Measurements from ENCODE around the gene PJA2.

The PJA2 gene

DNA sequence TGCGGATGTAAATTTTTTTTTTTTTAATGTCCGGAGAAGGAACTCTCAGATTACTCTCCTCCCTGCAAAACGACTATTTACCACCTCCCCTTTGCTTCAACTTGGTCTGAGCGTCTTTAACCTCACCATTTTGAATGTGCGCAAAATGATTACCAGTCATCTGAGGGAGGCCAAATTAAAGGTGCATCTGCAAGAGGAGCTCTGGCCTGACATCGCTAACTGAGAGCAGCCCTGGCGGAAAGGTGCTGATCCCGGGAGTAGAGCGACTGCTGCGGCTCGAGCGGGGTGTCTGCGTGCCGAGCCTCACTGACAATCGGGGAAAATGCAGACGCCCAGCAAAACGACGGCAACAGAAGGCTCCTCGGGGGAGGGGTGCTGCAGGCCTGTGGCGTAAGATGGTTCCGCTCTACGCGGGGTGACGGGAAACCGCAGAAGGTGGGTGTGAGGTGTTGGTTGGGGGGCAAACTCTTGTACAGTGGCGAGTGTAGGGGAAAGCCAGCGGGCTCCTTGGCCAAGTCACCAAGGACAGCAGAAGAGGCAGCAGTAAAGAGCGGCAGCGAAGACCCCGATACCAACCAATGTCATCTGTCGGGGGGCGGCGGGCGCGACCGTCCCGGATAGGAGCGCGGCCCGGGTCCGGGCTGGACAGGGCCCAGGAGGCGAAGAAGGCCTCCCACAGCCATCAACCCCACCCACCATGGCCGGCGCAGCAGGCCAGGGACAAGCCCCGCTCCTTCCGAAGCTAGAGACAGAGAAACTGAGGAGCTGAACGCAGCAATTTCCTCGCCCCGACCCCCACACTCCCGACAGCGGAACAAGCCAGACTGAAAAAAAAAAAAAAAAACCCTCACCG lies 557 bp downstream of the PJA2 start:
- DNase-seq: peak; percentile 88

GRCh38 chr5:109407913-109408312 lies 1.9 kb downstream of the PJA2 start:
- DNase-seq: no peak

DNA sequence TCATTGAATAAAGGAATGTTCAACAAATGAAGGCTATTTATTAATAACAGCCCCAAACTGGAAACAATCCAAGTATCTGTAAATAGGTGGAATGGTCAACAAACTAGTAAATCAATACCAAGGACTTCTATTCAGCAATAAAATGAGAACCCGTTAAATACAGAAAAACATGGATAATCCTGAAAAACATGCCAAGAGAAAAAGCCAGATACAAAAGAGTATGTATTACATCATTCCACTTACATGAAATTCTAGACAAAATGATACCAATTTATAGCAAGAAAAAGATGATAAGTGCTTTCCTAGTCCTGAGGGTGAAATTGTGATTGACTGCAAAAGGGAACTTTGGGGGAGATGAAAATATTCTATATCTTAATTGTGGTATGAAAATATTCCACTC lies 3.1 kb downstream of the PJA2 start:
- DNase-seq: no peak

DNA sequence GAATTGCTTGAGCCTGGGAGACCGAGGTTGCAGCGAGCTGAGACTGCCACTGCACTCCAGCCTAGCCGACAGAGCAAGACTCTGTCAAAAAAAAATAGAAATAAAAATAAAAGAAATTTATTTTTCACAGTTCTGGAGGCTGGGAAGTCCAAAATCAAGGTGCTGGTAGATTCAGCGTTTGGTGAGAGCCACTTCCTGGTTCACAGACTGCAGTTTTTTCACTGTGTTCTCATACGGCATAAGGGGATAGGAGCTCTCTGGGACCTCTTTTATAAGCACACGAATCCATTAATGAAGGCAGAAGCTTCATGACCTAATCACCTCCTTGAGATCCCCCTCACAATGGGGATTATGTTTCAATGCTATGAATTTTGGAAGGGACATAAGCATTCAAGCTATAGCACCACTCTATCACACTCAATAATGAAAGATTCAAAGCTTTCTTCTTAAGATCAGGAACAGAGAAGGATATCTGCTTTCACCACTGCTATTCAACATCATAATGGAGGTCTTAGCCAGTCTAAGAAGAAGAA lies 5.3 kb downstream of the PJA2 start:
- DNase-seq: no peak

DNA sequence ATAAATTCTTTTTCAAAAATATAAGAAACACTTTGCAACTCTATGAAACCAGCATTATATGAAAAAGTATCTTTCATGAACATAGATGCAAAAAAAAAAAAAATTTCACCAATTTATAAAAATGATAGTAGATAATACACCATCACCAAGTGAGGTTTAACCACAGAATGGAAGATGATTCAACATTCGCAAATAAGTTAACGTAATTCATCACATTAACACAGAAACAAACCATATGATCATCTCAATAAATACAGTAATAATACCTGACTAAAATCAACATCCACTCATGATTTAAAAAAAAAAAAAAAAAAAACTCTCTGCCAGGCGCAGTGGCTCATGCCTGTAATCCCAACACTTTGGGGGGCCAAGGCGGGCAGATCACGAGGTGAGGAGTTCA lies 6.3 kb downstream of the PJA2 start:
- no peak for DNase-seq

- no peak for DNase-seq
Observed at GRCh38 chr5:109399092-109399759, 10.5 kb downstream of the PJA2 start.

DNA sequence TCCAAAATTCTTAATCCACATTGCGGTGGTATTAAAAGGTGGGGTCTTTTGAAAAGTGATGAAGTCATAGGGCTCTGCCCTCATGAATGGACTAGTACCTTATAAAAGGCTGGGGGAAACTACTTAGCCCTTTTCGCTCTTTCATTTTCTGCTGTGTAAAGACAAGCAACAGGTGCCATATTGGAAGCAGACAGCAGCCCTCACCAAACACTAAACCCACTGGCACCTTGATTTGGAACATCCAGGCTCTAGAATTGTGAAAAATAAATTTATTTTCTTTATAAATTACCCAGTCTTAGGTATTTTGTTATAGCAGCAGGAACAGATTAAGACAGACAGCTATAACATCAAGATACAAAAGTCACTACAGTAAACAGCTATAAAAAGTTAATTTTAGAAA lies 12.8 kb downstream of the PJA2 start:
- no peak for DNase-seq

DNA sequence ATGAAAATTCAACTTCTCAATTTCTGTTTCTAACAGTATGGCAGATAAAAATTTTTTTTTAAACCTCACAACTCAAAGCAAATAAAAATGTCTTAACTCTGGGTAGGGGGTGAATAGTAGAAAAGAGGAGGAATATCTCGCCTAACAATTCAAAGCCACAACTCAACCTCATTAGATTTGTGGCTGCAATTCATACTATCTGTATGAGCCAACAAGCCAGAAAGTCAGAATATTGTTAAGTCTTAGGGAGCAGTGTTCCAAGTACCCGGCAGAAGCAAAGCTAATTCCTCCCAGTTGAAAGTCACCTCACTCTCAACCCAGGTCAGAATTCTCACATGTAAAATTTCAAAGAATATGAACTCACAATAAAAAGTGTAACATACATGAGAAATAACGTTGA lies 15.0 kb downstream of the PJA2 start:
- no peak for DNase-seq

GRCh38 chr5:109390188-109390587 lies 19.6 kb downstream of the PJA2 start:
- DNase-seq: no peak

DNA sequence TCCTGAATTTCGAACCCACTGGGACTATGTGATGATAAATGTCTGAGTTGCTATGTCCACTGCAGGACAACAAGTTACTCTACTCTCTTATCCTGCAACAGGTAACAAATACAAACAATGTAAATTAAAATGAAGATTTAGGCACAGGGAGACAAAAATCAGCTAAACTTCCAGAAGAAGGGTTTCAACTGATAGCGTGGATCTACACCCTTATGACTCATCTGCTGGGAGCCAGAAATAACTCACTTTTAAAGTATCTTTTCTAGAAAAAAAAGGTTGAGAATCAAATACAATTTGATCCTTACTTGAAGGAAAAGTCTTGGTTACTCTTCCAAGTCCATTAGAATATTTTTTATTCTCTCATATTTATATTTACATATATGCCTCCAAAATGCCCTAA lies 21.4 kb downstream of the PJA2 start:
- no peak for DNase-seq

DNA sequence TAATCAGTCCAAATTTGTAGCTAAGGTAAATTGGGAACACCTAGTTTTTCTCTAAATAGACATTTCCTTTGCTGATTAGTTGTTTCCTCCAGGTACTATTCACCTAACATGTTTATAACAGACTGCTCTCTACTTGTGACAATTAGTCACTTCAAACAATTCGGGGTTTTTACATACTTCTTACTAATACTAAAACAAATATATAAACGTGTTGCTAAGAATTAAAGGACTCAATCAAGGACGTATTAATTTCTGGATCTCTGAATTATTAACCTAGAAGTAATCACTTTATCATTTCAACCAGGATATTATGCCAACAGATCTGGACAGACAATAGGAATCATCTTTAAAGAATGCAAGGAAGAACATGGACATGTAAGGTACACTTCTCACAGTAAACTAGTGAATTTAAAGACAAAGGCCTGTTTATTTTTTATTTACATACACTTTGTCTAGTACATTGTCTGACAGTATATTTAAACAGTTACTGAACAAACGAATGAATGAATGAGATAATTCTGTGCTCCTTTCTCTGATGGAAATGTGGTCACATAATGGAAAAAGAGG lies 22.3 kb downstream of the PJA2 start:
- DNase-seq: no peak

GRCh38 chr5:109378095-109378494 lies 31.7 kb downstream of the PJA2 start:
- DNase-seq: no peak

- no peak for DNase-seq
Observed at GRCh38 chr5:109374625-109375024, 35.1 kb downstream of the PJA2 start.

GRCh38 chr5:109373932-109374331 lies 35.8 kb downstream of the PJA2 start:
- DNase-seq: no peak

DNA sequence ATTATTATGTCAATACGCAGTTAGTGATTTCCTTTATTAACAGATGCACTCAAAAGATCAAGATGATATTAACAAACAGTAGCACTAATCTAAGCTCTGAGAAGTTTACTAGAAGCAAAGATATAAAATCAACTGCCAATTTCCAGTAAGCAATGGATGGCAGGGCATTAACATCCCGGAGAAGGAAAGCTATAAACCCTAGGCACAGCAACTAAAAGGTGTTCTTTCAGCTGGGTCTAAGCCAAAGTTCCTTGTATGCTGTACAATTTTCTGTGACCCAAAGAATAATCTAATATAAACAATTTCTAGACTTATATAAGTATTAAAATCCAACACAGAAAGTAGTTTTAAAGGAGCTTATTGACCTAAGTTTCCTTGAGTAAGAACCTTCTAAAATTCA lies 39.4 kb downstream of the PJA2 start:
- no peak for DNase-seq

DNA sequence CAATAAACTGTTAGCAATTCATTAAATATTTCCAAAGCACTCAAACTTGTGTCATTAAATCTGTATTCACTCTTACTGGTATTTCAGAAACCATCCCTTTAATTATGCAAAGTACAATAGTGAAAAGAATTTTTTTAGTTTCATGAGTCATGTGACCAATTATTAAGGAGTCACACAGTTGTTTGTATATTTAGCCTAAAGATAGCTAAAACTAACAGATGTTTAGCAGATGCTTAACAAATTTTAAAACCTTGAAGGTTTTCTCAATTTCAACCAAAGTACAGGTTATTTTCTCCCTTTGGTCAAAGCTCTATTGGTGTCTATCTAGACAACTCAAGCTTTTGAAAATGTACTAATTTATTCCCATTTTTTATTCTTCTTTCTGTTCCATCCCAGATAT lies 44.1 kb downstream of the PJA2 start:
- DNase-seq: no peak

- DNase-seq: no peak
Observed at GRCh38 chr5:109364977-109365376, 44.8 kb downstream of the PJA2 start.

DNA sequence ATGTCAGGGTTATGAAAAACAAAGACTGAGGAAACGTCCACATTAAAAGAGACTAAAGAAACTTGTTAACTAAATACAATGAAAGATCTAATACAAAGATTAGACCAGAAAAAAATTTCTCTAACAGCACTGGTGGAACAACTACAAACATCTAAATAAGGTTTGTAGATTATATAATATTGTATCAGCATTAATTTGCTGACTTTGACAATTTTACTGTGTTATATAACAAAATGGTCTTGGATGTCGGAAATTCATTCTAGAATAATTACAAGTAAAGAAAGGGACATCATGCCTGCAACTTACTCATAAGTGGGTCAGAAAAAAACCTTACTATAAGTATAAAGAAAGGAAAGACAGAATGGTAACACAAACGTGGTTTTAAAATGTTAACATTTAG lies 50.1 kb downstream of the PJA2 start:
- DNase-seq: no peak

GRCh38 chr5:109357807-109358206 lies 52.0 kb downstream of the PJA2 start:
- no peak for DNase-seq

- DNase-seq: no peak
Observed at GRCh38 chr5:109354761-109355160, 55.0 kb downstream of the PJA2 start.

- no peak for DNase-seq
Observed at GRCh38 chr5:109351988-109352864, 57.5 kb downstream of the PJA2 start.

DNA sequence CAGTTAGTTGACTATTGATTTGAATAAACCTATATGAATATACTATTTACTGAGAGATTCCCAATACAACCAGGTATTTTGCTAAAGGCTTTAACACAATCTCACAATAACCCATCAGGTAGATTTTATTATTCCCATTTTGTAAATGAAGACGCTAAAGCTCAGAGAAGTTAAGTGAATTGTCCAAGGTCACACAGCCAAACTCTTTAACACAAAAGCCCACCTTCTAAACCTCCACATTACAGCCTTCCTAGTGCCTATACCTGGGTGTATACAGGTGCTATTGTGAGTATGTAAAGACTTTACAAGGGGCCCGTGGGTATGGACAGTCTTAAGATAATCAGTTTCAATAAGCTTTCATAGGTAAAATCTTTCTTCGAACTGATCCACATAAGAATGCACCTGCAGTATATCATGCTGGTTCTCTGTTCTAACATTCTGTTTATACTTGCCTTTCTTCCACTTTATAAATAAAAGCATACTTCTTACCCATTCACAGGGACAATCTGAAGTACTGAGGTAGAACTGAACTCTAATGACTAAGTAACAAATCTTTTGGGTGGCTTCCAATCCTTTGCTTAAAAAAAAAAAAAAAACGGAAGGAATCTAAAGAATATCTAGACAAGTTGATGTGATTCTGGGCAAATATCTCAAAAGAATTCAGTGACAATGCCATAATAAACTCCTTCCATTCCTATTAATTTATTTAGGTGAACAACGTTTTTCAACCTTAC lies 59.1 kb downstream of the PJA2 start:
- DNase-seq: no peak
